ENCODE measurements around the gene CCDC127.
"Not testable (repeated sequence)": the region's sequence is repeated elsewhere in the genome, so short reads cannot be mapped to it uniquely, and the experiment has no call there.

The CCDC127 gene

DNA sequence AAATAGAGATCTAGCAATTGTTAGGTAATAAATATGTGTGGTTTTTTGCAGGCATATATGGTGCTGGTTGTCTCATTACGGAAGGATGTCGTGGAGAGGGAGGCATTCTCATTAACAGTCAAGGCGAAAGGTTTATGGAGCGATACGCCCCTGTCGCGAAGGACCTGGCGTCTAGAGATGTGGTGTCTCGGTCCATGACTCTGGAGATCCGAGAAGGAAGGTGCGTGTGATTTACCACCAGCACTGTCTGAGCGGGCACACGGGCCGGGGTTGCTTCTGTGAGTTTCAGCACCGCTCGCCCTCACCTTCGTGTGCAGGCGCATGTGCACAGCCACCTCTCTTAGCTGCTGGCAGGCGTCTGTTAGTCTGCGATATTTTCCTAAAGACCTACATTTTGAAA, 15.5 kb upstream of the CCDC127 start:
- DNase-seq (ENCODE audit: low spot score): not testable (repeated sequence)

DNA sequence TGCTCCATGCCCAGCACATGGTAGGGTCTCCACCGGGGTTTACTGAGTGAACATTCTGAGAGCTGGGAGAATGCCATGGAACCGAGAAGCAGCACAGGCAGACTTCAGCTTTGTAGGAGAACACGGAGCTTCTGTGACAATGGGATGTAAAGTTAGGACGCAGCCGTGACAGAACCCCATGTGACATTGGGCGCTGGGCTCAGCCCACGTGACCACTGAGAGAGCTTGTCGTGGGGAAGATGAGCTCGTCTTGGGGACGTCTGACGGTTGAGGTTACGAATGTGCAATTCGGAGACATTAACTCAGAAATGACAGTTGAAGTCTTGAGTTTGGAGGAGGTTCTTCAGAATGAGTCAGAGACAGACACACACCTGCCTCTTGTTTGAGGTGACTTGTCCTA, 13.7 kb upstream of the CCDC127 start:
- no peak for DNase-seq (ENCODE audit: low spot score)

DNA sequence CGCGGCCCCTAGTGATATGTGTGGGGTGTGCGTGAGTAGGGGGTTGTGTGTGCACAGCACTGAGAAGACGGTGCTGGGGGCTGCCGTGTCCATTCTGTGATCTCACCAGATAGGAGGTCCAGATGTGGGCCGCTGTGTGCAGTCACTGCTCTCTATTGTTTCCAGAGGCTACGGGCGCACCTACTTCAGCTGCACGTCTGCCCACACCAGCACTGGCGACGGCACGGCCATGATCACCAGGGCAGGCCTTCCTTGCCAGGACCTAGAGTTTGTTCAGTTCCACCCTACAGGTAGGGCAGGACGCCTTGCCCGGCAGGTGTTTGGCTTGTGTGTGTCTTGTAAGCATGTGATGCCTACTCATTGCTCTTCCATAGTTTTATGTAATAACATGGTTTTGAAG, 12.8 kb upstream of the CCDC127 start:
- DNase-seq (ENCODE audit: low spot score): no peak

DNA sequence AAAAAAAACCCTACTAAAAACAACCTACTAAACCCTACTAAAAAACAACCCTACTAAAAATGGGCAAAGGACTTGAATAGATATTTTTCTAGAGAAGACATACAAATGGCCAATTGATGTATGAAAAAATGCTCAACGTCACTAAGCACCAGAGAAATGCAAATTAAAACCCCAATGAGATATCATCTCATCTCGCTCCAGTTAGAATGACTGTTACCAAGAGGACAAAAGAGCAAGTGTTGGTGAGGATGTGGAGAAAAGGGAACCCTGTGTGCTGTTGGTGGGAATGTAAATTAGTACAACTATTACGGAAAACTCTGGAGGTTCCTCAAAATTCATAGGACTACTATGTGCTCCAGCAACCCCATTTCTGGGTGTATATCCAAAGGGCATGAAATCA, 10.9 kb upstream of the CCDC127 start:
- DNase-seq (ENCODE audit: low spot score): no peak

DNA sequence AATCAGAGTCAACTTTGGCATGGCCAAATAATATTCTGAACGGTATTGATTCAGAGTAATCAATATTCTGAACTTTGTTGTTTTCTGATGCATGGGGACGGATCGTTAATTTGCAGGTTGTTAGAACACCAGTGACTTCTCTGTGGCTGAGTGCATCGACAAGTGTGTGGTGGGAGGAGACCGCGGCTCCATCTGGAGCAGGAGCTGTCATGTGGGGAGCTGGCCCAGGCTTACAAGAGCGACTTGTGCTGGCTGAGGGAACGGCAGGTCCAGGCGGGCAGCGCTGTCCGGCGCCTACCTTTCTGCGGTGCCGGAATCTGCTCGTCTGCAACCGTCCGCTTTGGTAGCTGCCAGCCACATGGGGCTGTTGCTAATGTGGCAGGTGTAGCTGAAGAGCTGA, 9.4 kb upstream of the CCDC127 start:
- DNase-seq (ENCODE audit: low spot score): not testable (repeated sequence)

DNA sequence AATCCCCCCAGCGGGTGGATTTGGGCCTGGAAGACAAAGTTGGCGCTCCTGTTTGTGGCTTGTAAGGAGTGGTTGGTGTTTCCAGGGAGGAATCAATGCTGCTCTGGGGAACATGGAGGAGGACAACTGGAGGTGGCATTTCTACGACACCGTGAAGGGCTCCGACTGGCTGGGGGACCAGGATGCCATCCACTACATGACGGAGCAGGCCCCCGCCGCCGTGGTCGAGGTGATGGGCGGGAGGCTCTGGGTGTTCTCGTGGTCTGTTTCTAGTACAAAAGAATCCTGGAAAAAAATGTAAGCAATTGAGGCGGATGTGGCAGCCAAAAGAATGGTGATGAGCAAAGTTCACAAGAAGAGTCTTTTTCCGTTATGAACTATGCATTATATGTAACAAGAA, 7.4 kb upstream of the CCDC127 start:
- DNase-seq (ENCODE audit: low spot score): no peak

DNA sequence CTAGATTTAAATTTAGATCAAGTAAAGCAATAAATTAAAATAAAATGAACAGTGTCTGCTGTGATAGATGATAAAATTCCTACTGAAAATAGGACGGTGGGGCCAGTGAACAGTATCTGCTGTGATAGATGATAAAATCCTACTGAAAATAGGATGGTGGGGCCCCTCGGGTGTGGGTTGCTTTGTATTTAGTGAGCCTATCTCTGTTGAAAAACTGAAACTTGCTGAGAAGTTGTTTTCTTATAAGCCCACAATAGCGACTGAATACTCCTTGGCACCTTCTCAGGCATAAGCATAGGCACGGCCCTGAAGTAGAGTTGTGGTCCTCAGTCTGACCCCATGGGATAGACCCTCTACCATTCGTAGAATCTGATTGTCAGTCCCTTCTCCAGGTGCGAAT, 5.8 kb upstream of the CCDC127 start:
- no peak for DNase-seq (ENCODE audit: low spot score)

DNA sequence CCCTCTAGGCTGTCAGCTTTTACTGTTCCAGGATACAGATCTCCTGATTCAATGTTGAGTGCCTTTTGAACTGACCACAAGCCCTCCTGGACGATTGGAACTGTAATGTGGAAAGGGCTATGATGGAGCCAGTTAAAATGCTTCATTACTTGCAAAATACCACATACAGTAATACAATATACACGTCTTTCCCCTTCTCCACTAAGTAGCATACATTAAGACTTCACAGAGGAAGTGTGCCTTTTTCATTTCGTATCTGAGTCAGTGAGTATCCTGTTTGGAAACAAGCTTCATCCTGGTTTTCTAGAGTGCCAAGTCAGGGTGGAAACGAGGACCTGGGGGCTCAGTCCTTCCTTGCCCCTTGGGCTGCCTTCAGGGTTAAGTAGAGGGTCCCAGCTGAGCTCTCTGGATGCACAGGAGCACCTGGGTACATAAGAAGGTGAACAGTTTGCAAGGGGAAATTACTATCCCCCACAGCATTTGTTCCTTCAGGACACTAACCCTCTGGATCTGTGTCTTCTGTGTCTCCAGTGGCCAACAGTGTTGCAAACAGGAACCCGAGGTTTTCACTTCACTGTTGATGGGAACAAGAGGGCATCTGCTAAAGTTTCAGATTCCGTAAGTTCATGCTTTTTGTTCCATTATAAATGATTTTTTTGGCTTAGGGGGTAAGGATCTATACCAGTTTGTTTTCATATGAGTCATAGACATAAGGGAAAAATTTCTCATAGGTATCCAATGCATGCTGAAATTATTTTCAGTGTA, 5.2 kb upstream of the CCDC127 start:
- not testable (repeated sequence) for DNase-seq (ENCODE audit: low spot score)

DNA sequence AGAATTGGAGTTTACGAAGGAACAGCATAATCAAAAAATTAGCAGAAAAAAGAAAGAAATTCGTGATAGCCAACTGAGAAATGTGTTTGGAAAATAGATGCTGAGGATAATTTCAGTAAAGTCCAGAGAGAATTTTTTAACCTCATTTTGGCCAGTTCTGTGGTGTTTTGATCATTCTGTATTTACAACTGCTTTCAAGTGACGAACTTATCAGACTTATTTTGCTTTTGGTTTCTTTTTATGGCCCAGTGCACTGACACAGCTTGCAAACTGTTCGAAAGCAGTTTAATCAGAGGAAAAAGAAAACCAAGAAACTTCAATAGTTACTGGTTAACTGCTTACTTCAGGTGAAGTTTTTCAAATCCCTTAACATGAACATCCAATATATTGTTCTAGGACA, 2.0 kb upstream of the CCDC127 start:
- DNase-seq (ENCODE audit: low spot score): peak; percentile 60

DNA sequence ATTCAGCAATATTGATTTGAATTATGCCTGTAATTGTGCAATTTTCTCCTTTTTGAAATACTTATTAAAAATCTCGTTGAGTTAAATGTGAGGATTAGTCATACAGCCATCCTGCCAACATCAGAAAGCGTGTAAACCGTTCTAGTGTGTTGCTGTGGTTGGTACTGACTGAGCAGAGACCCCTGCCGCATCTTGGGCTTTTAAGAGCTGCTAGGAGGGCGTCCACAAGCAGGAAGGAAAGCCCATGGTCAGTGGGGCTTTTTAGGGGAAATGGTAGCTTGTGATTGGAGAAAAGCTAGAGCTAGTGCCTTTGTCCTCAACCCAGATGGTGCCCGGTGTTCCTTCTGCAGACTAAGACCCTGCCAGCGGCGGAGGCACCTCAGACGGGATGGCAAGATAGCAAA, 1.5 kb upstream of the CCDC127 start:
- DNase-seq (ENCODE audit: low spot score): peak; percentile 33

DNA sequence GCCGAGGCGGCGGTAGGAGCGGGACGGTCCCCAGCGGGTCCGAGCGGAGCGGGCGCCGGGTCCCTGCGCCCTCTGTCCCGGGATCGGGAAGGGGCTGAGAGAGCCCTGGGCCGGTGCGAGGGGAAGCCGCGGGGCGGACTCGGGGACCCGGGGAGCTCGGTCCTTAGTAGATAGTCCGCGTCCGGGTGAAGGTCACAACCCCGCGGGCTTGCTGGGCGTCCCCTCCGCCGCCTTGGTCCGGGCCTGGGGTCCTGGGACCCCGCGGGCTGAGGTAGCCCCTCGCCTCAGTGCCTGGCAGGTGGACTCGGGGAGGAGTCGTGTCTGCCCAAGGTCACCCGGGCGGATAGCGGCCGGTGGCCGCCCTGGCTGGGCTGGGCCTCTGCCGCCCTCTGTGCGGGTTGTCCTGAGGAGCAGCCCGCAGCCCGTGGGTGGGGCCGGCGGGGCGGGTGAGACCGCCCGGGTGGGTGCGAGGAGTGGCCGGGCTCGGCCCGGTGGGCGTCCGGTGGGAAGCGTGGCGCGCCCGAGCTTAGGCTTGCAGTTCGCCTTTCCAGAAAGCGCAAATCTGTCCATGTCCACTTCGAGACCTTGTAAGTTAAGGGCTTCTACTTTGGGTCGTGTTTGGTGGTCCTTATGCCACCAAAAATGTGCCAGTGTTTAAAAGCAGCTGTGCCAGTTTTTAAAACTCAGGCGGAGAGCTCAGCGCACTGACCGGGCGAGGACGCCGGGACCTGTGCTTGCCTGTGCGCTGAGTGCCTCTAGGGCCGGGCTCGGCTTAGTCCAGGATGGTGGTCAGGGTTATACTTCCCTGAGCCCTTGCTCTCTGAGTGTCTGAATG, 721 bp upstream of the CCDC127 start:
- peak; percentile 31 for DNase-seq (ENCODE audit: low spot score)

DNA sequence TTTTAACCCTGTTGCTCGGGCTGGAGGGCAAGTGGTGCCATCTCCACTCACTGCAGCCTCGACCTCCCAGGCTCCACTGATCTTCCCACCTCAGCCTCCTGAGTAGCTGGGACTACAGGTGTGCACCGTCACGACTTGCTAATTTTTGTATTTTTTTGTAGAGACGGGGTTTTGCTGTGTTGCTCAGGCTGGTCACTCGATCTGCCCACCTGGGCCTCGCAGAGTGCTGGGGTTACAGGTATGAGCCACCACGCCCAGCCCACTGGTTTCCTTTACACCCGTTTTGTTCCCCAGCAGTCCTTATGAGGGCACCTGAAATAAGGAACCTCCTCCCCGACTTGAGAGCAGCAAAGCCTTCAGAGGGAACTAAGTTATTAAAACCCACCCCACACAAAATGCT, 1.9 kb downstream of the CCDC127 start:
- DNase-seq (ENCODE audit: low spot score): not testable (repeated sequence)

DNA sequence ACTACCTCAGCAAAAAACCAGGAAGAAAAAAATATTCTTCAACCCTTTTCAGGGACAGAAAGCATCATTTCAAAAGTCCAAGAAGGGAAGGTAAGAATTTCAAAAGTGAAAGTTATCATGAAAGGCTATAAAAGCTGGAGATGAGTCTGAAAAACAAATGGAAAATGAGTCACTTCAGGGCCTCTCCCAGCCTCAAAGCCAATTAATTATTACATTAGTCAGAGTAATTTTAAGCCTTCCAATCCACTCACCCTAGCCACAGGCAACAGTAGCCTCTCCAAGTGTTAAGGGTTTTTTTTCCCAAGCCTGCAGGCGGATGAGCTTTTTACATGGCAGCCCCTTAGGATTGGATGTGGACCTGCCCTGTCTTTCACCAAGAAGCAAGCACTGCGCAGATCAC, 2.7 kb downstream of the CCDC127 start:
- DNase-seq (ENCODE audit: low spot score): not testable (repeated sequence)

DNA sequence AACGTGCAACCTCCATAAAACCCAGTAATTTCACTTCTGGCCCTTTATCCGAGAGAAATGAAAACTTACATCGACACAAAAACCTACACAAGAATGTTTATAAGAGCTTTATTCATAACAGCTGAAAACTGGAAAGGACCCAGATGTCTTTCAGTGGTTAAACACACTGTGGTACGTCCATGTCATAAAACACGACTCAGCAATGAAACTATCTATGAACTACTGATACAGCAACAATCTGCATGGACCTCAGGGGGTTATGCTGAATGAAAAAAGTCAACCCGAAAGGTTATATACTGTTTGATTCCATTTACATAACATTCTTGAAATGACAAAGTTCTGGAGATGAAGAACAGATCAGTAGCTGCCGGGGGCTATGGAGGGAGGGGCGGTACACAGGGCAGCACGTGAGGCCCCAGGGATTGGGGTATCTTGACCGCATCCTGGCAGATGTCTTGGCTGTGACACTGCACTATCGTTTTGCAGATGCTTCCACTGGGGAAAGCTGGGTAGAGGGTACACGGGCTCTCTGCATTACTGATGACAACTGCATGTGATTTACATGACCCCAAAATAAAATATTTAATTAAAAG, 4.1 kb downstream of the CCDC127 start:
- DNase-seq (ENCODE audit: low spot score): no peak

DNA sequence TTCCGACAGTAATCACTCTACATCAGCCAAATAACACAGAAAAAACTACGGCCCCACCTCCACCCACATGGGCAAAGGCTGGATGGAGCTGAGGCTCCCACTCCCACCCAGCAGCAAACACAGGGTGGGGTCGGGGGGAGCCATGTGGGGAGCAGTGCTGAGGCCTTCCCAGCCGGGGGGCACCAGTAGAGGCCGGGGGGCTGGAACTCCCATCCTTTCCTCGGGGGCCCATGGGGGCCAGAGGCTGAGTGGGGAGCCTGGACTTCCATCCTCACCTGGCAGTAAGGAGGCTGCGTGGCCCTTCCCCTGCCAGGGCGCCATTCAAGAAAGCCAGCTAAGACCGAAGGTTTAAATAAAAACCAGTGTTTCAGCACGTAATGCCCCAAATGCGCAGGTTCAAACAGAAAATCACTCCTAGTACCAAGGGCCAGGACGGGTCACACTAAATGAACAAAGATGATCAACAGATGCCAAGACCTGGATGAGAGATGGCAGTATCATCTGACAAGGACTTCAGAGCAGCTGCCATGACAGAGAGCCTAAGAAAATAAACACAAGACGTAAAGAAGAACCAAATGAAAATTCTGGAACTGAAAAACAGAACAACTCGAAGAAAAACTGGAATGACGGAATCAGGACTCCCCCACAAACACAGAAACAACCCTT, 9.4 kb downstream of the CCDC127 start:
- no peak for DNase-seq (ENCODE audit: low spot score)

DNA sequence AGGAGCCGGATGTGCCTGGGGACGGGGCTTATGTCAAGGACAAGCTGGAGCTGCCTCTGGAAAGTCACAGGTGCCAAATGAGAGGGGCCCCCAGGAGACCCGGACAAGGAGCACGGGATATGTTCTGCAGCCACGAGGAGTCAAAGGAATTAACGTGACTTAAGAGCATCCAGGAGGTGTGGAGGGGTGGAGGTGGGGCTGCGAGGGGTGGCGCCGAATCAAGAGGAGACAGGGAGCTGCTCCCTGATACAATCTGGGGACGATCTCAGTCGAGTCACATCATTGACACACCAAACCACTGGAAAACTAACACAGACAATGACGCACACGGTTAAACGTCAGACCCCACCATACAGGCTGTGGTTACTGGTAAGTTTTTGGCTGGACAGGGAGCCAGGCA, 10.4 kb downstream of the CCDC127 start:
- DNase-seq (ENCODE audit: low spot score): no peak

DNA sequence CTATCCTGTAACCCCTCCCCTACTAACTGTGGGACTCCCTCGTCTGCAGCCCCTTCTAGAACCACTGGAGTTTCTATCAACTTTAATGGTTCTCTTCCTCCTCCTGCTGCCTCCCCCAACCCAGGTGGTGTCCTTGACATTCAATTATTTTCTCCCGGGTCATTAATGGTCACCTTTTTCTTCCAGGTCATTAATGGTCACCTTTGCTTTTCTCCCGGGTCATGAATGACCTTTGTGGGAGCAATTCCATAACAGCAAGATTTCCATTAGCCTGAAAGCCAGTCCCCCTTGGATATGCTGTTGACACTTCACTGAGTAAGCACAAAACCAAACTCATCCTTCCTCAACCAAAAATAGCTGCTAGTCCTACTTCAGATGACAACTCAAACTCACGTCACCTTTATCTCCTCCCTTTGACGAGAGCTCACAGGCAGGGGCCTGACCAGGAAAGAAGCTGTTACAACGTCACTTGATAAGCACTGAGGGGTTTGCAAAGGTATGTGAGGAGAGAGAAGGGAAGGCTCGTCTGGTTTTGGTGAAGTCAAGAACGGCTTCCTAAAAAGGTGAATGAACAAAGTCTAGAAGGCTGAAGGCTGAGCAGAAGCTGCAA, 10.9 kb downstream of the CCDC127 start:
- DNase-seq (ENCODE audit: low spot score): no peak

DNA sequence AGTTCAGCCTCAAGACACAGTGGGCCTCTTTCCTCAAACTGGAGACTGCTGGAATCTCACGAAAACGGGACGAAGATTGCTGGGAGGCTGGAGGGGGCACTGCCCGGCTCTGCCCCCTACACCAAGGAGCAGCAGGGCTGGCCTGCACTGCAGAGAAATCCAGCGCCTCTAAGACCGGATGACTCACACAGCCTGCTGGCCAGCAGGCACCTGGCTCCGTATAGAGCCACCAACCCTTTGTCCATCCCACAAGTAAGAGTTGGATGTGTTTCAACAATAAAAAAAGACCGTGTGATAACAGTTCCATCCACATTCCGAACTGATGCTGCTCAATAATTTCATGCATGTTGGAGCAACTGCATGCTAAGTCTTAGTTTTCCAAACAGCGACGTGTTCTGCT, 11.5 kb downstream of the CCDC127 start:
- no peak for DNase-seq (ENCODE audit: low spot score)

DNA sequence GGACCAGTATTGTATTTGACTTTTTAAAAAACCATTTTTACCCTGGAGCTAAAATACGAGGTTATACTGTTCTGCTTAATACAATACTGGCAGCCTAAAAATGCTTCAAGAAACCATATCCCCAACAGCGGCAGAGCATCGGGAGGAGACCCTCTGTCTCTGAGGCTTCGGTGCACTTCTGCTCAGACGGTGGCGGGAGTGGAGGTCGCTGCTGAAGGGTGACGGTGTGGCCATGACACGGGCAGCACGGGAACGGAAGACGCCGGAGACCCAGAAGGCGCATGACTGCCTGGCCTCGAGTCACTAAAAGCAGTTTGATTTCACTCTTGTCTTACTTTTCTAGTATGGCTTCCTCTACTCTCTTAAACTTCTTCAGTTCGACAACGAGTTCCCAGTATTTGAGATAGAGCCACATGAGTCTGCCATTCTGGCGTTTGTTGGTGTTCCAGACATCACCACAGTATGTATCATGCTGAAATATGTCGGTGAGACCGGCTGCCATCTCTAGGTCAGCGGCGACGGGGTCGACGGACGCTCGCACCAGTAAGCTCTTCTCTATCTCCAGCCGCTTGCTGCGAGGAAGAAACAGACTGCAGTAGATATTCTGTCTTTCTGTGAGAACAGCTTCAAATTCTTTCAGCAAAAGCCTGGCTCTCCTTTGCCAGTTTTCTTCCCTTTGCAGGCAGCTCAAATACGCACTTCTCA, 12.8 kb downstream of the CCDC127 start:
- no peak for DNase-seq (ENCODE audit: low spot score)

DNA sequence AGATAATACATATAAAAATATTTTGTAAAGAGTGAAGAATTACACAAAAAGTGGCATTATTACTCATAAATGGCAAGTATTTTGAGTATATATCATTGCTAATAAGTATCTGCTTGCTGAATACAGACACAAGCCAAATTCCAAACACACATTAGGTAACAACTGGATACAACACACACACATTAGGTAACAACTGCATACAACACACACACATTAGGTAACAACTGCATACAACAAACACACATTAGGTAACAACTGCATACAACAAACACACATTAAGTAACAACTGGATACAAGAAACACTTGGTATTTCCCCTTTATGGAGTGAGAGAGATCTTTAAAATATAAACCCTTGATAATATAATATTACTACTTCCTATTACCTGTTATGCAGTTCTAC, 13.5 kb downstream of the CCDC127 start:
- no peak for DNase-seq (ENCODE audit: low spot score)

DNA sequence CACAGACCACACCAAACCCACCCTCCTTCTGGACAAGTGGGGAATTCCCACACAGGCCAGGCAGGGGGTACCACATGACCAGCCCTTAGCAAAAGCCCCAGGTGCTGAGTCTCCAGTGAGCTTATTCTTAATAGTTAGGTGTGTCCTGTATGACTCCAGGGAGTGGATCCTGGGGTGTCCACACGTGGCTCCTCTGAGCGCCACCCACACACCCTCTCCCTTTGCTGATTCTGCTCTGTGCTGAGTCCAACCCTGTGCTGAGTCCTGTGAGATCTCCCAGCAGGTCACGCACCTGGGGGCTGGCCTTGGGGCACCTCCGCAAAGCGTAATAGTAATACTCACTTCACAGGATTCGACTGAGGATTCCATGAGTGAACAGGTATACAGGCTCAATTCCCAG, 14.0 kb downstream of the CCDC127 start:
- no peak for DNase-seq (ENCODE audit: low spot score)

Data from hematopoietic multipotent progenitor cell treated with erythropoietin and hydrocortisone succinate and interleukin-3 and kit ligand, for 15 days (in vitro differentiated cells).